Small intestine (tissue), 7 donors: ENCODE data around the gene MARCHF5. TPM values are rescaled to one million over a fixed set of nuclear protein-coding genes. Genes with fewer than 3 reads are reported as not detected.

ENCODE experiments used
- DNase-seq, 2 donors: peaks; one replicate each; pipeline versions ENCODE4 v3.0.0 to v3.0.0-alpha.2; 2013
- FAIRE-seq: peaks from 2 replicates; lab custom pipeline; 2012; peaks lifted over from hg19 to GRCh38; lab: Jason Lieb, UNC
- H3K27ac ChIP-seq, 3 donors: one replicate each; pipeline ENCODE4 v1.5.1; 2013; ENCODE audit warnings: low read length in 2 of 3, mild to moderate bottlenecking in 2 of 3, control low read depth in 1 of 3, inconsistent platforms in 1 of 3, low read depth in 1 of 3, moderate library complexity in 1 of 3
- H3K27me3 ChIP-seq, 3 donors: one replicate each; pipeline ENCODE4 v1.6.1; 2013; ENCODE audit warnings: low read length in 3 of 3, inconsistent platforms in 1 of 3; ENCODE audit not compliant: control insufficient read depth in 3 of 3, insufficient read depth in 3 of 3
- H3K36me3 ChIP-seq, 3 donors: one replicate each; pipeline ENCODE4 v1.6.1; 2013; ENCODE audit warnings: low read length in 3 of 3, inconsistent platforms in 1 of 3, low read depth in 1 of 3, mild to moderate bottlenecking in 1 of 3, moderate library complexity in 1 of 3; ENCODE audit not compliant: control insufficient read depth in 3 of 3, insufficient read depth in 2 of 3
- H3K4me1 ChIP-seq, 3 donors: one replicate each; pipeline ENCODE4 v1.6.1; 2013; ENCODE audit warnings: low read length in 2 of 3, inconsistent platforms in 1 of 3, low read depth in 1 of 3, mild to moderate bottlenecking in 1 of 3, moderate library complexity in 1 of 3; ENCODE audit not compliant: control insufficient read depth in 3 of 3, insufficient read depth in 2 of 3
- H3K4me3 ChIP-seq, 3 donors: one replicate each; pipeline ENCODE4 v1.5.1; 2013; ENCODE audit warnings: low read length in 3 of 3, control low read depth in 1 of 3, inconsistent platforms in 1 of 3, low read depth in 1 of 3, mild to moderate bottlenecking in 1 of 3, moderate library complexity in 1 of 3
- H3K9me3 ChIP-seq, 2 donors: one replicate each; pipeline ENCODE4 v1.6.1; 2013; ENCODE audit warnings: low read depth in 1 of 2, low read length in 1 of 2; ENCODE audit not compliant: control insufficient read depth in 2 of 2, insufficient read depth in 1 of 2
- WGBS, 3 donors: extraction: QIAGEN DNeasy Blood & Tissue Kit; methylation state at CpG; one replicate each; pipeline ENCODE4 v1.1.7; 2013; 5-methylcytosine and 5-hydroxymethylcytosine counted together
- polyA plus RNA-seq, 4 donors: library from polyadenylated mRNA; stranded (reverse) in 3 of 4; unstranded in 1 of 4; fragments of 200-250 nt in 3 of 4; fragments of 120-200 nt in 1 of 4; gene quantifications; one replicate each; pipeline versions ENCODE4 v1.2.1 to v1.2.3, GENCODE V29; 2013
- donor health status: healthy with polysubstance abuse.
- donor health status: control.
- donor health status: control.
- donor health status: Bipolar disorder and iron deficiency.
- donor health status: healthy.

MARCHF5 gene
- polyA plus RNA-seq, 4 donors: 15.0 to 34.8 (median 17.9) TPM

GRCh38 chr10:92291616-92291865 is 574 bp downstream of the MARCHF5 start:
- 1 to 2% (median 2%) methylated on average over 10 of the region's 10 CpGs for WGBS, 3 donors
- Histone ChIP-seq H3K27me3 (no peaks in the 10 kb centered on the region), H3K4me1 (peaks cover 0 to 4% (median 4%) of the 10 kb centered on the region in 3 donors), H3K9me3 (no peaks in the 10 kb centered on the region), H3K27ac (peak overlapping the region; percentile 89 to 99 (median 95)), H3K4me3 (peak overlapping the region; percentile 88 to 99 (median 91)), H3K36me3 (peaks cover 0 to 16% (median under 1%) of the 10 kb centered on the region in 3 donors)
- no peak for DNase-seq
- FAIRE-seq: no peak

- WGBS, 3 donors: 0 to 1% (median 1%) methylated on average over 17 of the region's 17 CpGs
- Histone ChIP-seq H3K27ac (peak overlapping the region; percentile 2 to 89 (median 16)), H3K4me1 (peaks cover 0 to 4% (median 4%) of the 10 kb centered on the region in 3 donors), H3K9me3 (no peaks in the 10 kb centered on the region), H3K36me3 (peaks cover 0 to 16% (median 2%) of the 10 kb centered on the region in 3 donors), H3K27me3 (no peaks in the 10 kb centered on the region), H3K4me3 (peak overlapping the region; percentile 88 to 99 (median 91))
- DNase-seq (peak; percentile 36 to 59), FAIRE-seq (no peak)
These were observed 1.2 kb downstream of the MARCHF5 start for GRCh38 chr10:92291921-92292845.

GRCh38 chr10:92298487-92298886 is 7.5 kb downstream of the MARCHF5 start:
- WGBS, 3 donors: 84 to 97% (median 92%) methylated on average over 6 of the region's 6 CpGs
- Histone ChIP-seq H3K36me3 (peaks cover 0 to 24% (median 2%) of the 10 kb centered on the region in 3 donors), H3K27me3 (no peaks in the 10 kb centered on the region), H3K9me3 (no peaks in the 10 kb centered on the region), H3K27ac (no peak overlapping the region), H3K4me1 (no peaks in the 10 kb centered on the region), H3K4me3 (no peak overlapping the region)
- no peak for FAIRE-seq
- no peak for DNase-seq

GRCh38 chr10:92303096-92303495 is 12.1 kb downstream of the MARCHF5 start:
- Histone ChIP-seq H3K4me3 (no peak overlapping the region), H3K4me1 (no peaks in the 10 kb centered on the region), H3K27ac (no peak overlapping the region), H3K36me3 (peaks cover 0 to 10% (median 0%) of the 10 kb centered on the region in 3 donors), H3K9me3 (no peaks in the 10 kb centered on the region), H3K27me3 (no peaks in the 10 kb centered on the region)
- FAIRE-seq (no peak), DNase-seq (no peak)

- no peak overlapping the region for H3K4me3 ChIP-seq
- no peaks in the 10 kb centered on the region for H3K27me3 ChIP-seq
- FAIRE-seq (no peak), DNase-seq (no peak)
- WGBS, 3 donors: 94 to 98% (median 96%) methylated on average over 1 of the region's 1 CpG
- H3K4me1 ChIP-seq: no peaks in the 10 kb centered on the region
- no peak overlapping the region for H3K27ac ChIP-seq
- peaks cover 0 to 8% (median 0%) of the 10 kb centered on the region in 3 donors for H3K36me3 ChIP-seq
- no peaks in the 10 kb centered on the region for H3K9me3 ChIP-seq
These were observed 13.1 kb downstream of the MARCHF5 start for GRCh38 chr10:92304061-92304460.

GRCh38 chr10:92305133-92306072 is 14.4 kb downstream of the MARCHF5 start:
- Histone ChIP-seq H3K4me1 (no peaks in the 10 kb centered on the region), H3K27me3 (no peaks in the 10 kb centered on the region), H3K9me3 (no peaks in the 10 kb centered on the region), H3K36me3 (peaks cover 0 to 3% (median 0%) of the 10 kb centered on the region in 3 donors), H3K4me3 (no peak overlapping the region), H3K27ac (no peak overlapping the region)
- WGBS, 3 donors: 92 to 96% (median 93%) methylated on average over 13 of the region's 13 CpGs
- FAIRE-seq (no peak), DNase-seq (no peak)

- 70 to 92% (median 86%) methylated on average over 1 of the region's 1 CpG for WGBS, 3 donors
- peaks cover 0 to 13% (median 2%) of the 10 kb centered on the region in 3 donors for H3K36me3 ChIP-seq
- FAIRE-seq: no peak
- no peak for DNase-seq
- no peaks in the 10 kb centered on the region for H3K27me3 ChIP-seq
- H3K4me3 ChIP-seq: no peak overlapping the region
- no peaks in the 10 kb centered on the region for H3K4me1 ChIP-seq
- H3K27ac ChIP-seq: no peak overlapping the region
- H3K9me3 ChIP-seq: no peaks in the 10 kb centered on the region
These were observed 18.3 kb downstream of the MARCHF5 start for GRCh38 chr10:92309272-92309671.

GRCh38 chr10:92313750-92314149 is 22.8 kb downstream of the MARCHF5 start:
- Histone ChIP-seq H3K4me3 (no peak overlapping the region), H3K4me1 (no peaks in the 10 kb centered on the region), H3K27ac (no peak overlapping the region), H3K9me3 (no peaks in the 10 kb centered on the region), H3K36me3 (peaks cover 0 to 28% (median 2%) of the 10 kb centered on the region in 3 donors), H3K27me3 (no peaks in the 10 kb centered on the region)
- no peak for FAIRE-seq
- 94 to 96% (median 95%) methylated on average over 3 of the region's 3 CpGs for WGBS, 3 donors
- no peak for DNase-seq
